ENCODE results near the gene CDH13. TPM values are rescaled to one million over a fixed set of nuclear protein-coding genes. Genes with fewer than 3 reads are reported as not detected.

The CDH13 gene
- total and polyA plus RNA-seq, 10 of the 15 experiments (the other 5 are each of a cell fraction or from before 2014, with no cell fraction given) = under 0.01 to 0.05 TPM; not detected in 8

- ChIA-PET CTCF (interaction anchor here (0.6 kb wide), 1 partner anchor 359 kb away, joined by 3 read pairs; no protein-coding TSS in a partner anchor), SMC1A (ENCODE audit: uncharacterized antibody, unreplicated experiment) (no interaction called here), RAD21 (ENCODE audit: unreplicated experiment) (no interaction called here), POLR2A (no interaction called here)
- DNase-seq (ENCODE audit: low read depth, low spot score) = no peak
- H3K4me1 ChIP-seq (ENCODE audit: control insufficient read depth, insufficient read depth, low read length) = no peaks in the 10 kb centered on the region
- no peaks in the 10 kb centered on the region for H3K27me3 ChIP-seq (replicated peaks in 1 of 2; ENCODE audit: control insufficient read depth in 2 of 2, insufficient read depth in 2 of 2, low read length in 1 of 2)
- BruUV-seq (replicated peaks) = no TSS peak
- no peaks in the 10 kb centered on the region for H4K20me1 ChIP-seq (ENCODE audit: control insufficient read depth, insufficient read depth)
- no peak overlapping the region for H3K9ac ChIP-seq (ENCODE audit: control insufficient read depth, insufficient read depth, low read length)
- no peak overlapping the region for H2AFZ ChIP-seq (ENCODE audit: control insufficient read depth, low read depth, low read length)
- no peak for TF ChIP-seq CEBPB (IDR thresholded peaks at IDR 0.05; ENCODE audit: borderline replicate concordance in 1 of 2, low read depth in 2 of 2, low read length in 2 of 2)
- no peak for TF ChIP-seq DPF2 (IDR thresholded peaks at IDR 0.05)
- no peak for TF ChIP-seq SIN3A (IDR thresholded peaks at IDR 0.05; ENCODE audit: low read depth, low read length)
- no peak for TF ChIP-seq CTCF (IDR thresholded peaks at IDR 0.05 in 2 of 3, conservative IDR thresholded peaks at IDR 0.05 in 1 of 3; ENCODE audit: control insufficient read depth in 2 of 3, extremely low read depth in 1 of 3, insufficient read depth in 1 of 3, low read depth in 3 of 3, low read length in 3 of 3)
- TF ChIP-seq RUNX3 (IDR thresholded peaks at IDR 0.05; ENCODE audit: low read length) = no peak
- TF ChIP-seq STAT3 (IDR thresholded peaks at IDR 0.05; ENCODE audit: low read depth, low read length) = no peak
- TF ChIP-seq IRF3 (IDR thresholded peaks at IDR 0.05) = no peak
- no peak for TF ChIP-seq NRF1 (conservative IDR thresholded peaks at IDR 0.05; ENCODE audit: low read depth, low read length)
- no peak for TF ChIP-seq SPI1 (IDR thresholded peaks at IDR 0.05; ENCODE audit: borderline replicate concordance, insufficient read depth, low read depth, low read length)
- no peak for TF ChIP-seq NFIC (IDR thresholded peaks at IDR 0.05; ENCODE audit: low read depth, low read length)
- no peak for TF ChIP-seq POLR2A (IDR thresholded peaks at IDR 0.05; ENCODE audit: low read depth, low read length)
- TF ChIP-seq NFYA (IDR thresholded peaks at IDR 0.05; ENCODE audit: borderline replicate concordance, low read depth, low read length) = no peak
- TF ChIP-seq SP1 (IDR thresholded peaks at IDR 0.05; ENCODE audit: low read depth, low read length) = no peak
- TF ChIP-seq POU2F2 (IDR thresholded peaks at IDR 0.05; ENCODE audit: borderline replicate concordance, low read depth, low read length) = no peak
- no peak for TF ChIP-seq ZNF274 (IDR thresholded peaks at IDR 0.05; ENCODE audit: insufficient read depth, insufficient read length)
- intact Hi-C loops (cut with micrococcal nuclease; ENCODE audit: unreplicated experiment) (loop anchor here (10.0 kb wide), 1 partner anchor 325 kb away; no protein-coding TSS in a partner anchor), in situ Hi-C loops (cut with MboI) (no loop called here)
- no peaks in the 10 kb centered on the region for H3K36me3 ChIP-seq (ENCODE audit: control insufficient read depth in 2 of 2, insufficient read depth in 2 of 2, low read length in 1 of 2)
- H3K9me3 ChIP-seq (replicated peaks; ENCODE audit: control insufficient read depth, insufficient read depth, low read length) = no peaks in the 10 kb centered on the region
- ATAC-seq = no peak
- no peak overlapping the region for H3K4me3 ChIP-seq
- no peak overlapping the region for H3K4me2 ChIP-seq (ENCODE audit: control insufficient read depth, insufficient read depth)
- WGBS (ENCODE audit: insufficient coverage, insufficient replicate concordance, low lambda C conversion rate, missing lambda C conversion rate) = 44% methylated on average over 9 of the region's 9 CpGs
- H3K79me2 ChIP-seq (ENCODE audit: control insufficient read depth, insufficient read depth, low read length) = no peaks in the 10 kb centered on the region
- FAIRE-seq = no peak
- no peak overlapping the region for H3K27ac ChIP-seq (ENCODE audit: control insufficient read depth, insufficient read depth)
Measured at GRCh38 chr16:82589407-82589806, 37.4 kb upstream of the CDH13 start.
